Measurements from ENCODE around the gene PCNP.
"Not testable (repeated sequence)": the region's sequence is repeated elsewhere in the genome, so short reads cannot be mapped to it uniquely, and the experiment has no call there.

Gene PCNP

DNA sequence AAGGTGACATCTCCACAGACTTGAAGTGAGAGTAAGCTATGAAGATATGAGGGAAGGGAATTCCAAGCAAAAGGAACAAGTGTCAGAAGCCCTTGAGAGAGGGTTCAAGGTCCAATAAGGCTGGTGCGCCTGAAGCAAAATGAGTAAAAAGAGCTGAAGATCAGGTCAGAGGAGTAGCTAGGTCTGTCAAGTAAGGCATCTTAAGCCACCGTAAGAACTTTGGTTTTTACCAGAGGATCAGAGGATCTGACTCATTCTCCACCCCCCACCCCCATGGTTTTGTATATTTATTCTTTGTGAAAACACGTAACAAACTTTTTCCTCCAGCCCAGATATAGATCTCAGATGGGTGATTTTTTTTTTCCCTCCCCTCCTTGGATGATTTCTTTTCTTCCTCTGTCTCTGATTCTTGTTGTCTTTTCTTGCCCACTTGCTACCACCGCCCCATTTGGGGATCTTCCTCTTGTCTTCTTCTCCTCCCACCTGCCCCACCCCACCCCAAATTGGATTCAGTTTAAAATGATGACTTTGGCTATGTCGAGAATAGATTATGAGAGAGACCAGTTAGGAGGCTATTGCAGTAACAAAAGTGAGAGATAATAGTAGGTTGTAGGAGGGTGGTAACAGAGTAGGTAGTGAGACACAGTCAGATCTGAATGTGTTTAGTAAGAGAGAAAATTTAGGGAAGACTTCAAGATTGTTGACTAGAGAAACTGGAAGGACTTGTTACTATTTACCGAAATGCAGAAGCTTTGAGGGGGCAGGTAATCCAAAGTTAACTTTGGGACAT, 6.3 kb upstream of the PCNP start:
- DNase-seq, result no peak

- DNase-seq, result no peak
Observed at GRCh38 chr3:101571028-101571895, 2.7 kb upstream of the PCNP start.

- DNase-seq, result peak; percentile 72
Observed at GRCh38 chr3:101574388-101575112, 570 bp downstream of the PCNP start.

- DNase-seq, result no peak
Observed at GRCh38 chr3:101577286-101577685, 3.3 kb downstream of the PCNP start.

DNA sequence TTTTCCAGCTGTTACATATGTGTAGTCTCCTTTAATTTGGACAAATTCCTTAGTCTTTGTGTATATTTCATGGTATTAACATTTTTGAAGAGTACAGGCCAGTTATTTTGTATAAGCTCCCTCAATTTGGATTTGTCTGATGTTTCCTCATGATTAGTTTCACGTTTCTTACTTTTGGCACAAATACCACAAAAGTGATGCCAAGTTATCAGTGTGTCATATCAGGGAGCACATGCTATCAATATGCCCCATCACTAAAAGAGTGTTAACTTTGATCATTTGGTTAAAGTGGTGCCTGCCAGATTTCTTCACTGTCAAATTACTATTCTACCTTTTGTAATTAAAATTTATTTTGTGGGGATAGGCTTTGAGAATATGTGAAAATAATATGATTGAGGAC, 14.6 kb downstream of the PCNP start:
- DNase-seq, result no peak

DNA sequence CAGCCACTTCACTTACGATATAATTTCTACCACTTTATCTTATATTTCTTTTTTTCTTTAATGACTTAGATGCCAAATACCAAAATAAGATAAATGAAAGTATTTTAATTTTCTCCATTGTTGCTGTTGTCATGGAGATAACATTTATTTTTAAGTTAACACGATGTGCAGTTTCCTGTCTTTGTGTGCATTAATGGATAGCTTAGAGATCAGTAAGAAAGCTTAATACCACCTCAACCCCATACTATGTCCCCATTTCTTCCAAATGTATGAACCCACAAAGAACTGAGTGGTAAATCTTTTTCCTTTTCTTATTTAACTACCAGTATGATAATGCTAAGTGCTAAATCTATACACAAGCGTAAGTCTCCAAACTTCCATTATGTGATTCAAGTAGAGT, 17.1 kb downstream of the PCNP start:
- DNase-seq, result no peak

- DNase-seq, result no peak
Observed at GRCh38 chr3:101602731-101603130, 28.8 kb downstream of the PCNP start.

DNA sequence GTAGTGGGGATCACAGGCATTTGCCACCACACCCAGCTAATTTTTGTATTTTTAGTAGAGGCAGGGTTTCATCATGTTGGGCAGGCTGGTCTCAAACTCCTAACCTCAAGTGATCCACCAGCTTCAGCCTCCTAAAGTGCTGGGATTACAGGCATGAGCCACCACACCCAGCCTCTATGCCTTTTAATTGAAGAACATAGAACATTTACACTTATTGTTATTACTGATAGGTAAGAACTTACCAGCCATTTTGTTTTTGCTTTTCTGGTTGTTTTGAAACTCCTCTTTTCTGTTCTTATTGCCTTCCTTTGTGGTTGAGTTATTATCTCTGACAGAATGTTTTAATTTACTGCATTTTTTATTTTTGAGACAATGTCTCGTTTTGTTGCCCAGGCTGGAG, 29.2 kb downstream of the PCNP start:
- no peak for DNase-seq

- DNase-seq, result not testable (repeated sequence)
Observed at GRCh38 chr3:101605398-101605797, 31.4 kb downstream of the PCNP start.

- DNase-seq, result peak; percentile 54
Observed at GRCh38 chr3:101611023-101611422, 37.0 kb downstream of the PCNP start.

- not testable (repeated sequence) for DNase-seq
Observed at GRCh38 chr3:101613014-101613413, 39.0 kb downstream of the PCNP start.

DNA sequence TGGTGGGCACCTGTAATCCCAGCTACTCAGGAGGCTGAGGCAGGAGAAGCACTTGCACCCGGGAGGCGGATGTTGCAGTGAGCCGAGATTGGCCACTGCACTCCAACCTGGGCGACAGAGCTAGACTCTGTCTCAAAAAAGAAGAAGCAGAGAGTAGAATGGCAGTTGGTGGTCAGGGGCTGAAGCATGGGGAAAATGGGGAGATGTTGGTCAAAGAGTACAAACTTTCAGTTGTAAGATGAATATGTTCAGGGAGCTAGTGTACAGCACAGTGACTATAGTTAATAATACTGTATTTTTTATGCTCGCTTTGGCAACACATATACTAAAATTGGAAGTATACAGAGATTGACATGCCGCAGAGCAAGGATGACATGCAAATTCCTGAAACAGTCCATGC, 41.5 kb downstream of the PCNP start:
- no peak for DNase-seq

DNA sequence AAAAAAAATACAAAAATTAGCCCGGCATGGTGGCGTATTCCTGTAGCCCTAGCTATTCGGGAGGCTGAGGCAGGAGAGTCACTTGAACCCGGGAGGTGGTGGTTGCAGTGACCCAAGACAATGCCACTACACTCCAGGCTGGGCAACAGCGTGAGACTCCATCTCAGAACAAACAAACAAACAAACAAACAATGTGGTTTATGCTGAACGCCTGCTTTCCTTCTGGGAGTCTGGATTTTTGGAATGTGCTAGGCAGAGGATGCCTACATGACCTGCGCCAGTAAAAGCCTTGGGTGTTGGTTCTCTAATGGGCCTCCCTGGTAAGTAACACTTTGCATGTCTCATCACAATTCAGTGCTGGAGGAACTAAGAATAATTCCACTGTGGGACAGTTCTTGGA, 43.5 kb downstream of the PCNP start:
- DNase-seq, result no peak

GRCh38 chr3:101618726-101619125, 44.7 kb downstream of the PCNP start:
- no peak for DNase-seq

DNA sequence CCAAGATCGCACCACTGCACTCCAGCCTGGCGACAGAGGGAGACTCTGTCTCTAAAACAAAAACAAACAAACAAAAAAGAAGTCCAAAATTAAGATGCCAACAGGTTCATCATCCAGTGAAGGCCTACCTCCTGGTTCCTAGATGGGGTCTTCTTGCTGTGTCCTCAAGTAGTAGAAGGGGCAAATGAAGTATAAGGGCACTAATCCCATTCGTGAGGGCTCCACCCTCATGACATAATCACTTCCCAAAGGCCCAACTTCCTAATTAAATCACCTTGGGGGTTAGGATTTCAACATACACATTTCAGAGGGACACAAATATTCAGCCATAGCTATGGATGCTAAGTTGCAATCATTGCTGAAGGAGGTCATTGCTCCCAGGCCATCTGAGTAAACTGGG, 45.8 kb downstream of the PCNP start:
- no peak for DNase-seq

- DNase-seq, result no peak
Observed at GRCh38 chr3:101623656-101624055, 49.7 kb downstream of the PCNP start.

- no peak for DNase-seq
Observed at GRCh38 chr3:101624857-101625256, 50.9 kb downstream of the PCNP start.

DNA sequence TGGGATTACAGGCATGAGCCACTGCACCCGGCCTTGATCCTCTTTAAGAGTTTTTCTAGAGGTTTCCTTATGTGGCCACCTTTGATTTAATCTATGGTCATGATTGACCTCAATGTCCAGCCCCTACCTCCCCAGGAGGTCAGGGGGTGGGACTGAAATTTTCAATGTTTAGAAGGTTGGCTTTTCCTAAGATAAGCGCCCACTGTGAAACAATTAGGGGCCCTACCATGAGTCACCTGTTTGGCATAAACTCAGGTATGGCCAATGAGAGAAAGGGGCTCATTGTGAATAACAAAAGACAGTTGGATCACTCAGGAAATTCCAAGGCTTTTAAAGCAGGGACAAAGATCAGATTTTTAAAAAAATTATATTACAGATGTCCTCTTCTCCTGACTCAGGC, 51.9 kb downstream of the PCNP start:
- DNase-seq, result no peak

DNA sequence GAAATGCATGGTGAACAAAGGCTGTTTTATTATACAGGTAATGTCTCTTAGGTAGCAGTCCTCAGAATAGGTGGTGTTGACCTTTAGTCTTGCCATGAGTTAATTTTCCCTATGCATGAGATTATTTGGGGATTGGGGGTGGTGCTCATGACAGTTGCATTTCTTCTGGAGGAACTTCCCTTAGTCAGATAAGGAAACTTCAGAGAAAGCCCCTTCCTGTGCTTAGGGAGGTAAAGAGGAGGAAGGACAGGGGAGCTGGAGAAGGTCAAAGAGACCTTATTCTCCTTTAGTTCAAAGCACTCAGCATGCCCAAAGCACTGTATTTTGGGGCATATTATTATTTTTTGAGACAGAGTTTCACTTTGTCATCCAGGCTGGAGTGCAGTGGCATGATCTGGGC, 55.2 kb downstream of the PCNP start:
- DNase-seq, result no peak

GRCh38 chr3:101631098-101631796, 57.3 kb downstream of the PCNP start:
- no peak for DNase-seq

GRCh38 chr3:101631959-101632358, 58.0 kb downstream of the PCNP start:
- not testable (repeated sequence) for DNase-seq

DNA sequence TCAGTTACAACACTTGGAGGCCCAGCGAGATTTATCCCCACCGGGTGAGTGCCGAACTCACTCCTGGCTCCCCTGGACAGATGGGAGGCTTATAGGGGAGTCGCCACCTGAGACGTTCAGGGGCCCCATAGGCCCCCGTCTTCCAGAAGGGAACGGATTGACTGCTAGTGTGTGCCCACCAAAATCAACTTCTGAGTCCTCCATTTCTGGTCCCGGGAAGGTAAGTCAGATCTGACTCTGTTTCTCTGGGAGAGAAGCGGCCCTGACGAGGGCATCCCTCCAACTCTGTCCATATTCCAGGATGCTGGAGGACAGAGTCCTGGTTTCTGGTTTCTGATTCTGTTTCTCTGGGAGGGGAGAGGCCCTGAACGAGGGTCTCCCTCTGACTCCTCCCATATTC, 58.6 kb downstream of the PCNP start:
- DNase-seq, result no peak

DNA sequence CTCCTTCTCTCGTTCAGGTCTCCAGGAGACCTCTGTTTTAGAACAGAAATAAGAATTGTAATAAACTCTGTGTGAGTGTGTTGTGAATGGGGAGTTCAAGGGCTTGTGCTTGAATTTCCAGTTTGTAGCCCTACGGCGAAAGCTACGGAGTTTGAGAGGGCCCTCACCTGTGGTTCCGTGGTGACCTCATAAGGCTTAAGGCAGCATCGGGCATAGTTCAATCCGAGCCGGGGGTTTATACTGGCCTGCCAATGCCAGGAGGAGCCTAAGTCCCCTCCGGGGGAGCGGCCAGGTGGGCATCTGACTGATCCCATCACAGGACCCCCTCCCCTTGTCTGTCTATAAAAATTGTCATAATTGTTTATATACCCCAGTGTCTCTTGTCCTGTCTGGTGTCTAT, 59.2 kb downstream of the PCNP start:
- DNase-seq, result no peak
